IMR-90 (cell line): ENCODE data around the gene NAA80. TPM values are rescaled to one million over a fixed set of nuclear protein-coding genes. Genes with fewer than 3 reads are reported as not detected.

ENCODE experiments used
- BHLHE40 ChIP-seq: fragments of 150-350 bp; IDR thresholded peaks from 2 replicates; pipeline ENCODE4 v1.6.1; 2016; ENCODE audit warnings: mild to moderate bottlenecking, low read depth, low read length
- CEBPB ChIP-seq: IDR thresholded peaks from 2 replicates; pipeline ENCODE4 v1.6.1; 2012; ENCODE audit warnings: low read depth, low read length, improper control_type of control experiment
- CTCF ChIP-seq: conservative IDR thresholded peaks from 2 replicates; pipeline ENCODE4 v1.5.1; 2012; ENCODE audit warnings: mild to moderate bottlenecking, low read depth, low read length, improper control_type of control experiment
- MAFK ChIP-seq: IDR thresholded peaks from 2 replicates; pipeline ENCODE4 v1.6.1; 2012; ENCODE audit warnings: low read depth, low read length, improper control_type of control experiment
- RAD21 ChIP-seq: IDR thresholded peaks from 2 replicates; pipeline ENCODE4 v1.6.1; 2012; ENCODE audit warnings: low read length, improper control_type of control experiment
- USF2 ChIP-seq: fragments of 150-350 bp; IDR thresholded peaks from 2 replicates; pipeline ENCODE4 v1.6.1; 2017; ENCODE audit warnings: mild to moderate bottlenecking, antibody characterized with exemption, low read length, low read depth
- polyA plus RNA-seq, 3 experiments: library from polyadenylated mRNA; depleted of rRNA; stranded (reverse); fragments of >200 nt; gene quantifications; 2 replicates each; pipeline ENCODE4 v1.2.3, GENCODE V29; 2012; ENCODE audit warnings: low replicate concordance in 1 of 3
- total RNA-seq: library from RNA; depleted of rRNA; stranded (reverse); fragments of >200 nt; gene quantifications from 2 replicates; pipeline ENCODE4 v1.2.3, GENCODE V29; 2012

The NAA80 gene
- total and polyA plus RNA-seq, 2 of the 4 experiments (the other 2 are of a cell fraction), result 5.0 to 14.4 TPM

GRCh38 chr3:50269977-50270413 lies 29.2 kb downstream of the NAA80 start (continued):
- no peak for TF ChIP-seq CTCF
- TF ChIP-seq USF2, result no peak
- no peak for TF ChIP-seq BHLHE40
- no peak for TF ChIP-seq RAD21
- no peak for TF ChIP-seq CEBPB
- no peak for TF ChIP-seq MAFK
